KMS-11 (cell line): ENCODE data around the gene FAM174C.
"Not testable (repeated sequence)": the region's sequence is repeated elsewhere in the genome, so short reads cannot be mapped to it uniquely, and the experiment has no call there.

Source experiments
- H2AFZ ChIP-seq: fragments of 200-600 bp; sonication (generic); 2 replicates; pipeline ENCODE4 v1.6.1; 2016; ENCODE audit warnings: antibody characterized with exemption, mixed run types, low read depth
- H3K27ac ChIP-seq: fragments of 200-600 bp; sonication (generic); 2 replicates; pipeline ENCODE4 v1.6.1; 2016; ENCODE audit warnings: mild to moderate bottlenecking, mixed run types
- H3K27me3 ChIP-seq: fragments of 200-600 bp; sonication (generic); 2 replicates; pipeline ENCODE4 v1.6.1; 2017; ENCODE audit warnings: mild to moderate bottlenecking, low read depth, mixed run types, moderate library complexity; ENCODE audit not compliant: insufficient read depth
- H3K36me3 ChIP-seq: fragments of 200-600 bp; sonication (generic); 2 replicates; pipeline ENCODE4 v1.6.1; 2017; ENCODE audit warnings: mild to moderate bottlenecking, mixed run types; ENCODE audit not compliant: insufficient read depth
- H3K4me1 ChIP-seq: fragments of 200-600 bp; sonication (generic); 2 replicates; pipeline ENCODE4 v1.6.1; 2016; ENCODE audit warnings: mild to moderate bottlenecking, low read depth, mixed run types; ENCODE audit not compliant: poor library complexity, severe bottlenecking
- H3K4me2 ChIP-seq: fragments of 200-600 bp; sonication (generic); 2 replicates; pipeline ENCODE4 v1.7.0; 2016; ENCODE audit warnings: mild to moderate bottlenecking, mixed run types
- H3K4me3 ChIP-seq: fragments of 200-600 bp; sonication (generic); IDR thresholded peaks from 2 replicates; pipeline ENCODE4 v1.6.1; 2017; ENCODE audit warnings: low read depth, low read length, mixed read lengths; ENCODE audit not compliant: insufficient read depth
- H3K79me2 ChIP-seq: fragments of 200-600 bp; sonication (generic); 2 replicates; pipeline ENCODE4 v1.6.1; 2016; ENCODE audit warnings: low read depth, mixed run types; ENCODE audit not compliant: insufficient read depth
- H3K9ac ChIP-seq: fragments of 200-600 bp; sonication (generic); 2 replicates; pipeline ENCODE4 v1.6.1; 2016; ENCODE audit warnings: mild to moderate bottlenecking, mixed run types
- H4K20me1 ChIP-seq: fragments of 200-600 bp; sonication (generic); 2 replicates; pipeline ENCODE4 v1.6.1; 2016; ENCODE audit warnings: mild to moderate bottlenecking, mixed run types; ENCODE audit not compliant: insufficient read depth
- TF ChIP-seq, protein P1 (sequence below): fragments of 200-600 bp; sonication (generic); conservative IDR thresholded peaks from 2 replicates; pipeline ENCODE4 v1.6.1; 2017; ENCODE audit warnings: low read depth, mild to moderate bottlenecking, antibody characterized with exemption, low read length, moderate library complexity, mixed read lengths

FAM174C gene

DNA sequence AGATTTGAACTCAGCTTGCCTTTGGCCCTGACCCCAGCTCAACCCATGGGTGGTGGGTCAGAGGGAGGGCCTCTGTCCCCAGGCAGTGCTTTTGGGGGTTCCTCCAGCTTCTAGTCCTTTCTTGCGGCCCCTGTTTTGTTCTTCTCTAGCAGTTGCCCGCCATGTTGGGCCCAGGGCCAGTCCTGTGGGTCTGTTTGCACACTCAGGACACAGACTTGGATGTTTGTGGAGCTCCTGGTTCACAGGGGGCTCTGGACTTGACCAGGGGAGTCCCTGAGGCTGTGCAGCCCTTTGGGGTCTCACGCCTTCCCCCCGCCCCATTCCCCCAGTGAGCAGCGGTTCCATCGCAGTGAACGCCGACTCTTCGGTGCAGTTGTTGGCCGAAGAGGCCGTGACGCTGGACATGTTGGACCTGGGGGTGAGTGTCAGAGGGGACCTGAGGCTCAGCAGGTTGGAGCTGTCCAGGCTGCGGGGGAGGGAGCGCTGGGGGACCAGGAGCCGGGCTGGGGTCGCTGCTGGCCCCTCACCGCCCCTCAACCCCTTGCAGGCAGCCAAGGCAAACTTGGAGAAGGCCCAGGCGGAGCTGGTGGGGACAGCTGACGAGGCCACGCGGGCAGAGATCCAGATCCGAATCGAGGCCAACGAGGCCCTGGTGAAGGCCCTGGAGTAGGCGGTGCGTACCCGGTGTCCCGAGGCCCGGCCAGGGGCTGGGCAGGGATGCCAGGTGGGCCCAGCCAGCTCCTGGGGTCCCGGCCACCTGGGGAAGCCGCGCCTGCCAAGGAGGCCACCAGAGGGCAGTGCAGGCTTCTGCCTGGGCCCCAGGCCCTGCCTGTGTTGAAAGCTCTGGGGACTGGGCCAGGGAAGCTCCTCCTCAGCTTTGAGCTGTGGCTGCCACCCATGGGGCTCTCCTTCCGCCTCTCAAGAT, 31.3 kb upstream of the FAM174C start:
- H3K9ac ChIP-seq = no peak overlapping the region
- H4K20me1 ChIP-seq = no peaks in the 10 kb centered on the region
- no peak overlapping the region for H3K27ac ChIP-seq
- H3K4me1 ChIP-seq = peaks cover 39% of the 10 kb centered on the region
- H3K79me2 ChIP-seq = peaks cover 9% of the 10 kb centered on the region; the same call in 1 of the 2 replicates
- H3K36me3 ChIP-seq = no peaks in the 10 kb centered on the region
- H3K27me3 ChIP-seq = peaks cover 4% of the 10 kb centered on the region; the same call in 1 of the 2 replicates
- H3K4me3 ChIP-seq = no peak overlapping the region
- 0 out of 2 replicates have a peak overlapping the region, but pooled peaks have one; percentile 21 for H3K4me2 ChIP-seq
- H2AFZ ChIP-seq = no peak overlapping the region
- TF ChIP-seq, protein P1, sequence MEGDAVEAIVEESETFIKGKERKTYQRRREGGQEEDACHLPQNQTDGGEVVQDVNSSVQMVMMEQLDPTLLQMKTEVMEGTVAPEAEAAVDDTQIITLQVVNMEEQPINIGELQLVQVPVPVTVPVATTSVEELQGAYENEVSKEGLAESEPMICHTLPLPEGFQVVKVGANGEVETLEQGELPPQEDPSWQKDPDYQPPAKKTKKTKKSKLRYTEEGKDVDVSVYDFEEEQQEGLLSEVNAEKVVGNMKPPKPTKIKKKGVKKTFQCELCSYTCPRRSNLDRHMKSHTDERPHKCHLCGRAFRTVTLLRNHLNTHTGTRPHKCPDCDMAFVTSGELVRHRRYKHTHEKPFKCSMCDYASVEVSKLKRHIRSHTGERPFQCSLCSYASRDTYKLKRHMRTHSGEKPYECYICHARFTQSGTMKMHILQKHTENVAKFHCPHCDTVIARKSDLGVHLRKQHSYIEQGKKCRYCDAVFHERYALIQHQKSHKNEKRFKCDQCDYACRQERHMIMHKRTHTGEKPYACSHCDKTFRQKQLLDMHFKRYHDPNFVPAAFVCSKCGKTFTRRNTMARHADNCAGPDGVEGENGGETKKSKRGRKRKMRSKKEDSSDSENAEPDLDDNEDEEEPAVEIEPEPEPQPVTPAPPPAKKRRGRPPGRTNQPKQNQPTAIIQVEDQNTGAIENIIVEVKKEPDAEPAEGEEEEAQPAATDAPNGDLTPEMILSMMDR = peak; percentile 81

DNA sequence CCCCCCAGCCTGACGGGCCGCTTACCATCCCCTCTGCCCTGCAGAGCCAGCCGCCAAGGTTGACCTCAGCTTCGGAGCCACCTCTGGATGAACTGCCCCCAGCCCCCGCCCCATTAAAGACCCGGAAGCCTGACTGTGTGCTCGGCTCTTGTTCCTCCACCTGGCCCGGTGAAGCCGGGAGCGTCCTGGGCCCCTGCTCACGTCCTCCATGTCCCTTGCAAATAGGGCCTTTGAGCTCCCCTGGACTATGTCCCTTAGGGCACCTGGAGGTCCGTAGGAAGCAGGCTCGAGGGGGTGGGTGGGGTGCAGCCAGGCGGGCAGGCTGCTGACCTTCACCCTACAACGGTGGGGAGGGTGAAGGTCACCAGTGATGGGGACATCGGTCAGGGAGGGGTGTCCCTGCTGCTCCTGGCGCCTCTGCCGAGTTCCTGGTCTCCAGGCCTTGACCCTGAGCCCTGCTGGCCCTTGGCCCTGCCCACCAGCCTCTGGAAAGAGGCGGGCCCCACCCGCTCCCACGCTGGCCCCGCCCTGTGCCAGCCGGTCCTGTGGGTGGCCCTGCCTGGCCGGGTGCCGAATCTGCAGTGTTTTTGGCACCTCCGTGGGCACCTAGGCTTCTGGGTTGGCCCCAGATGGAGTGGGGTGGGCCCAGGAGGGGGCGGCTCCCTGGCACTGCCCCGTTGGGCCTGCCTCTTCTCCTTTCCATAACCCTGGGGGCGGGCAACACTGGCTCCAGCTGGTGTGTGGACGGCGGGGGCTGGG, 30.5 kb upstream of the FAM174C start:
- H3K27me3 ChIP-seq = no peaks in the 10 kb centered on the region
- H4K20me1 ChIP-seq = no peaks in the 10 kb centered on the region
- TF ChIP-seq, protein P1 = no peak
- 0 out of 2 replicates have a peak overlapping the region, but pooled peaks have one; percentile 1 for H3K4me2 ChIP-seq
- H3K79me2 ChIP-seq = peaks cover 9% of the 10 kb centered on the region; the same call in 1 of the 2 replicates
- H2AFZ ChIP-seq = no peak overlapping the region
- H3K9ac ChIP-seq = no peak overlapping the region
- no peak overlapping the region for H3K4me3 ChIP-seq
- H3K36me3 ChIP-seq = no peaks in the 10 kb centered on the region
- H3K27ac ChIP-seq = no peak overlapping the region
- H3K4me1 ChIP-seq = peaks cover 38% of the 10 kb centered on the region

DNA sequence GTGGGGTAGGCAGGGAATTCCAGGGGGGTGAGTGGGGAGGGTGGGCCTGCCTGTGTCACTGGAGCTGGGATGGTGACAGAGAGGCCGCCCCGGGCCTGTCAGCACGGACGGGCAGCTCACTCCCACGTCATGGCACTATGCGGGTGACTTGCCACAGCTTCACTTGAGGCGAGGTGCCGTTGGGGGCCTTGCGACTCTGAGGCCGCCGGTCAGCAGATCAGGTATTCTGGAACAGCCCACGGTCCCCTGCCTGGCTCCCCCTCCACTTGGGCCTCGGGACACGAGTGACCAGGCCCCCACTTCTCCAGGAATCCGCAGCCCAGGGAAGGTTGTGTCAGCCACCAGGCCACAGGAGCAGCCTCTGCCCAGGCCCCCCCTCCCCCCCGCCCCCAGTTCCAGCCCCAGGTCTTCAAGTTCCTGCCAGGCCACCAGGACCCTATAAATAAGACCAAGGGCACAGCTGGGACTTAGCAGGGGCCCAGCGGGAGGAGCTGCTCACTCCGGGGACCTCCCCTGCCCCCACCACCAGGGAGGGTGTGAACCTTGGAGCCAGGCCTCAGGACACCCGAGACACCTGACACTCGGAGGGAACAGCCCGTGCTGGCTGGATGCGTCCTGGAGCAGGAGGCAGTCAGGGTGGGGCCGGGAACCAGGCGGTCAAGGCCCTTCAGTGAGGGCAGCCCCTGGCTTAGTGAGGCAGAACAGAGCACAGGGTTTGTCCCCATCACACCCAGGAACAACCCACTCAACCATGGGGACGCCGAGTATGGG, 29.7 kb upstream of the FAM174C start:
- TF ChIP-seq, protein P1 = no peak
- Histone ChIP-seq H4K20me1 (no peaks in the 10 kb centered on the region), H3K4me2 (no peak overlapping the region)

DNA sequence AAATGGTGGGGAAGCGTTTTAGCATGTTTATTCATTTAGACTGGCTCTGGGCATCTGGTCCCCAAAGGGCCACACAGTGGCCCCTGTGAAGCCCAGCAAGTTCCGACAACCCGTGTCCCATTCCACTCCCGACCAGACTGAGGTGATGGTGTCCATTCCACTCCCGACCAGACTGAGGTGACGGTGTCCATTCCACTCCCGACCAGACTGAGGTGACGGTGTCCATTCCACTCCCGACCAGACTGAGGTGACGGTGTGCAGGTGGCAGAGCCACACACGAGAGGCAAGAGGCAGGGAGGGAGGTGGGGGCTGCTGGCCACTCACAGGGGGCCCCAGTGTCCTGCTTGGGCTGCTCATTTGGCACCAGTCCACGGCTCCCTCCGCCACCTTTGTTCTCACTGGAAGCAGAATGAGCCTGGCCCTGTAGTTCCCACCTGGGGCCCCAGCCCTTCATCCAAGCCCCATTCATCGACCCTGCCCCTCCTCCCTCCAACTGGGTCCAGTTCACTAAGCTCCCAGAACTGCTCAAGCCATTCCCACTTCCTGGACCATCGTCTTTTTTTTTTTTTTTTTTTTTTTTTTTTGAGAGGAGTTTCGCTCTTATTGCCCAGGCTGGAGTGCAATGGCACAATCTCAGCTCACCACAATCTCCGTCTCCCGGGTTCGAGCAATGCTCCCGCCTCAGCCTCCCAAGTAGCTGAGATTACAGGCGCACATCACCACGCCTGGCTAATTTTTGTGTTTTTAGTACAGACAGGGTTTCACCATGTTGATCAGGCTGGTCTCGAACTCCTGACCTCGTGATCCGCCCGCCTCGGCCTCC, 28.9 kb upstream of the FAM174C start:
- H2AFZ ChIP-seq, H3K4me3 ChIP-seq, H3K27ac ChIP-seq, H3K27me3 ChIP-seq, H3K9ac ChIP-seq, H3K36me3 ChIP-seq, H3K79me2 ChIP-seq, H4K20me1 ChIP-seq, H3K4me2 ChIP-seq: not testable (repeated sequence)
- peaks cover 30% of the 10 kb centered on the region for H3K4me1 ChIP-seq

More for the DNA sequence above, 29.7 kb upstream of the FAM174C start:
- no peaks in the 10 kb centered on the region for H3K27me3 ChIP-seq
- no peaks in the 10 kb centered on the region for H3K36me3 ChIP-seq
- H3K79me2 ChIP-seq = peaks cover 9% of the 10 kb centered on the region; the same call in 1 of the 2 replicates
- peaks cover 37% of the 10 kb centered on the region for H3K4me1 ChIP-seq
- H3K9ac ChIP-seq = no peak overlapping the region
- H2AFZ ChIP-seq = no peak overlapping the region
- no peak overlapping the region for H3K4me3 ChIP-seq
- no peak overlapping the region for H3K27ac ChIP-seq
